H1 (cell line): ENCODE measurements around the gene TRMT6. TPM values are rescaled to one million over a fixed set of nuclear protein-coding genes. Genes with fewer than 3 reads are reported as not detected.

Experiments used
- CTCF ChIA-PET: fragments of 300-600 bp; sonication (Branson Sonifier 250); formaldehyde crosslinking; loops from one replicate; lab custom pipeline; 2021; ENCODE audit not compliant: partially characterized antibody; lab: Charles Lee
- POLR2A ChIA-PET: fragments of 300-600 bp; sonication (Branson Sonifier 250); formaldehyde crosslinking; loops from one replicate; lab custom pipeline; 2021; ENCODE audit warnings: inconsistent platforms; ENCODE audit not compliant: partially characterized antibody; lab: Charles Lee
- DNase-seq, 2 experiments: peaks; one replicate each; pipeline versions ENCODE4 v3.0.0 to v3.0.0-alpha.2; 2010 to 2022; ENCODE audit warnings: low spot score in 2 of 2, low read depth in 1 of 2, mixed read lengths in 1 of 2
- FAIRE-seq: peaks from 2 replicates; lab custom pipeline; 2011; peaks lifted over from hg19 to GRCh38; lab: Jason Lieb, UNC
- H2AFZ ChIP-seq: 2 replicates; pipeline ENCODE4 v1.8.1; 2012; ENCODE audit warnings: low read length, inconsistent platforms
- H2AK5ac ChIP-seq: 2 replicates; pipeline ENCODE4 v1.6.1; 2013; ENCODE audit warnings: low read depth, low read length
- H2BK120ac ChIP-seq: replicated peaks from 2 replicates; pipeline ENCODE3; 2013; ENCODE audit warnings: low read depth, low read length, inconsistent platforms
- H2BK12ac ChIP-seq: 2 replicates; pipeline ENCODE4 v1.6.1; 2013; ENCODE audit warnings: low read depth, low read length
- H2BK15ac ChIP-seq: 2 replicates; pipeline ENCODE4 v1.6.1; 2013; ENCODE audit warnings: low read length
- H2BK20ac ChIP-seq: 2 replicates; pipeline ENCODE4 v1.6.1; 2013; ENCODE audit warnings: low read length
- H2BK5ac ChIP-seq: 2 replicates; pipeline ENCODE4 v1.6.1; 2013; ENCODE audit warnings: low read depth, low read length
- H3K14ac ChIP-seq: 2 replicates; pipeline ENCODE4 v1.6.1; 2013; ENCODE audit warnings: inconsistent platforms; ENCODE audit not compliant: insufficient read length
- H3K18ac ChIP-seq: 2 replicates; pipeline ENCODE4 v1.6.1; 2013; ENCODE audit warnings: low read length; ENCODE audit errors: extremely low read depth
- H3K23ac ChIP-seq: 2 replicates; pipeline ENCODE4 v1.6.1; 2013; ENCODE audit warnings: inconsistent platforms; ENCODE audit not compliant: insufficient read length
- H3K23me2 ChIP-seq: 2 replicates; pipeline ENCODE4 v1.6.1; 2013; ENCODE audit warnings: low read depth, low read length
- H3K27ac ChIP-seq: 2 replicates; pipeline ENCODE4 v1.6.1; 2011; ENCODE audit warnings: low read depth, low read length, inconsistent platforms
- H3K27me3 ChIP-seq, 4 experiments: replicated peaks in 1 of 4; 1 replicate in 1 of 4; 2 replicates in 3 of 4; pipeline versions ENCODE4 v1.6.1 to v1.8.1; 2011 to 2013; ENCODE audit warnings: low read length in 3 of 4, mild to moderate bottlenecking in 3 of 4, inconsistent platforms in 2 of 4, mixed read lengths in 2 of 4, moderate library complexity in 1 of 4; ENCODE audit not compliant: control insufficient read depth in 3 of 4, insufficient read depth in 3 of 4; ENCODE audit errors: extremely low read depth in 1 of 4
- H3K36me3 ChIP-seq, 4 experiments: 2 replicates each; pipeline versions ENCODE4 v1.6.1 to v1.8.1; 2011 to 2013; ENCODE audit warnings: mild to moderate bottlenecking in 4 of 4, low read length in 3 of 4, moderate library complexity in 2 of 4, control low read depth in 1 of 4, inconsistent platforms in 1 of 4; ENCODE audit not compliant: insufficient read depth in 4 of 4, control insufficient read depth in 2 of 4
- H3K4ac ChIP-seq: replicated peaks from 2 replicates; pipeline ENCODE3; 2013; ENCODE audit warnings: low read length, low read depth, mixed read lengths, inconsistent platforms; ENCODE audit not compliant: insufficient read length
- H3K4me1 ChIP-seq, 4 experiments: replicated peaks in 1 of 4; 1 replicate in 1 of 4; 2 replicates in 3 of 4; pipeline versions ENCODE4 v1.6.1 to v1.8.1; 2011 to 2013; ENCODE audit warnings: low read length in 3 of 4, inconsistent platforms in 2 of 4, mixed read lengths in 1 of 4; ENCODE audit not compliant: insufficient read depth in 4 of 4, control insufficient read depth in 3 of 4
- H3K4me2 ChIP-seq, 2 experiments: 2 replicates each; pipeline versions ENCODE4 v1.6.1 to v1.8.1; 2011 to 2013; ENCODE audit warnings: low read depth in 2 of 2, low read length in 2 of 2, control low read depth in 1 of 2, inconsistent platforms in 1 of 2, mild to moderate bottlenecking in 1 of 2; ENCODE audit not compliant: insufficient read depth in 1 of 2
- H3K4me3 ChIP-seq, 4 experiments: fragments of 200-600, 300-600 bp in 1 of 4; sonication (generic), shearing (Covaris generic), sonication (Bioruptor Twin) in 1 of 4; 2 replicates each; pipeline versions ENCODE4 v1.5.1 to v1.8.1; 2011 to 2016; ENCODE audit warnings: low read length in 4 of 4, low read depth in 3 of 4, control low read depth in 2 of 4, inconsistent platforms in 2 of 4, mild to moderate bottlenecking in 2 of 4, mixed read lengths in 1 of 4, moderate library complexity in 1 of 4; ENCODE audit not compliant: insufficient read depth in 2 of 4; ENCODE audit errors: extremely low read depth in 1 of 4
- H3K56ac ChIP-seq: replicated peaks from 2 replicates; pipeline ENCODE3; 2013; ENCODE audit warnings: low read depth, mild to moderate bottlenecking, mixed read lengths, low read length, inconsistent platforms; ENCODE audit not compliant: insufficient read length
- H3K79me1 ChIP-seq: 2 replicates; pipeline ENCODE4 v1.6.1; 2013; ENCODE audit warnings: low read depth, low read length, control low read depth
- H3K79me2 ChIP-seq, 2 experiments: 2 replicates each; pipeline versions ENCODE4 v1.6.1 to v1.8.1; 2012 to 2013; ENCODE audit warnings: low read length in 2 of 2, mild to moderate bottlenecking in 2 of 2, inconsistent platforms in 1 of 2; ENCODE audit not compliant: insufficient read depth in 2 of 2, control insufficient read depth in 1 of 2
- H3K9ac ChIP-seq, 4 experiments: replicated peaks in 1 of 4; 1 replicate in 1 of 4; 2 replicates in 3 of 4; pipeline versions ENCODE4 v1.6.1 to v1.8.1; 2011 to 2013; ENCODE audit warnings: low read depth in 3 of 4, low read length in 3 of 4, control low read depth in 2 of 4, mild to moderate bottlenecking in 2 of 4, moderate library complexity in 2 of 4, inconsistent platforms in 1 of 4; ENCODE audit errors: extremely low read depth in 1 of 4
- H3K9me3 ChIP-seq, 2 experiments: 2 replicates each; pipeline versions ENCODE4 v1.6.1 to v1.8.1; 2012 to 2013; ENCODE audit warnings: mild to moderate bottlenecking in 2 of 2, moderate library complexity in 2 of 2, control low read depth in 1 of 2, inconsistent platforms in 1 of 2, low read depth in 1 of 2, low read length in 1 of 2, mixed read lengths in 1 of 2; ENCODE audit not compliant: insufficient read depth in 2 of 2
- H4K20me1 ChIP-seq, 2 experiments: replicated peaks in 1 of 2; 2 replicates each; pipeline versions ENCODE3 to v1.8.1; 2011 to 2013; ENCODE audit warnings: inconsistent platforms in 2 of 2, low read length in 2 of 2, mild to moderate bottlenecking in 1 of 2; ENCODE audit not compliant: insufficient read depth in 2 of 2, control insufficient read depth in 1 of 2
- H4K5ac ChIP-seq: 2 replicates; pipeline ENCODE4 v1.6.1; 2013; ENCODE audit warnings: low read length, low read depth, mixed read lengths, inconsistent platforms; ENCODE audit not compliant: insufficient read length
- H4K8ac ChIP-seq: 2 replicates; pipeline ENCODE4 v1.8.0; 2013; ENCODE audit warnings: mild to moderate bottlenecking, moderate library complexity, low read length, inconsistent platforms; ENCODE audit not compliant: insufficient read depth; ENCODE audit errors: extremely low read depth
- H4K91ac ChIP-seq: replicated peaks from 2 replicates; pipeline ENCODE3; 2013; ENCODE audit warnings: low read length, mixed read lengths, inconsistent platforms; ENCODE audit not compliant: insufficient read length
- ATF2 ChIP-seq: IDR thresholded peaks from 2 replicates; pipeline ENCODE4 v1.6.1; 2012; ENCODE audit warnings: low read length, inconsistent platforms
- CBX5 ChIP-seq: fragments of 300-800, 300-1000 bp; sonication (generic); IDR thresholded peaks from 2 replicates; pipeline ENCODE4 v1.7.1; 2016; ENCODE audit warnings: antibody characterized with exemption, low read length, low read depth
- HDAC2 ChIP-seq, 2 experiments: fragments of 300-600 bp in 1 of 2; sonication (generic) in 1 of 2; IDR thresholded peaks; 2 replicates each; pipeline ENCODE4 v1.6.1; 2011 to 2012; ENCODE audit warnings: low read depth in 2 of 2, low read length in 2 of 2, mild to moderate bottlenecking in 2 of 2, moderate library complexity in 2 of 2, borderline replicate concordance in 1 of 2, inconsistent platforms in 1 of 2
- JUND ChIP-seq: IDR thresholded peaks from 2 replicates; pipeline ENCODE4 v1.6.1; 2011; ENCODE audit warnings: mild to moderate bottlenecking, improper control_type of control experiment, low read length
- MAFK ChIP-seq: IDR thresholded peaks from 2 replicates; pipeline ENCODE4 v1.6.1; 2012; ENCODE audit warnings: low read depth, mild to moderate bottlenecking, improper control_type of control experiment, low read length
- NRF1 ChIP-seq: IDR thresholded peaks from 2 replicates; pipeline ENCODE4 v1.6.1; 2011; ENCODE audit warnings: mild to moderate bottlenecking, low read depth, low read length, improper control_type of control experiment
- POLR2A ChIP-seq, 2 experiments: IDR thresholded peaks; 1 replicate in 1 of 2; 2 replicates in 1 of 2; pipeline ENCODE4 v1.6.1; 2011; ENCODE audit warnings: low read depth in 2 of 2, low read length in 2 of 2, mild to moderate bottlenecking in 2 of 2; ENCODE audit errors: control extremely low read depth in 1 of 2
- RBBP5 ChIP-seq: IDR thresholded peaks from 2 replicates; pipeline ENCODE4 v1.7.1; 2012; ENCODE audit warnings: low read depth, mild to moderate bottlenecking, inconsistent platforms, low read length, moderate library complexity, borderline replicate concordance
- RFX5 ChIP-seq: IDR thresholded peaks from 2 replicates; pipeline ENCODE4 v1.6.1; 2011; ENCODE audit warnings: low read depth, low read length, improper control_type of control experiment, borderline replicate concordance
- TAF1 ChIP-seq: IDR thresholded peaks from 2 replicates; pipeline ENCODE4 v1.6.1; 2011; ENCODE audit warnings: mild to moderate bottlenecking, low read depth, low read length
- WGBS, 2 experiments: shearing (Covaris generic) in 1 of 2; methylation state at CpG; one replicate each; pipeline versions ENCODE4 v1.1.6 to v1.1.7; 2013 to 2015; ENCODE audit warnings: low lambda C conversion rate in 2 of 2, mixed read lengths in 2 of 2, inconsistent platforms in 1 of 2, low coverage in 1 of 2, missing lambda C conversion rate in 1 of 2; ENCODE audit not compliant: insufficient replicate concordance in 2 of 2, insufficient coverage in 1 of 2, insufficient read length in 1 of 2; ENCODE audit errors: extremely low coverage in 1 of 2, missing lambda C conversion rate in 1 of 2; 5-methylcytosine and 5-hydroxymethylcytosine counted together
- polyA plus RNA-seq, 7 experiments: library from polyadenylated mRNA; depleted of rRNA in 3 of 7; stranded (reverse) in 5 of 7; unstranded in 2 of 7; fragments of >200 nt in 5 of 7; fragments of 200-250 nt in 2 of 7; gene quantifications; 1 replicate in 5 of 7; 2 replicates in 1 of 7; 4 replicates in 1 of 7; pipeline versions ENCODE4 v1.2.1 to v1.2.3, GENCODE V29; 2011 to 2013; ENCODE audit warnings: missing spikeins in 2 of 7, mixed read lengths in 2 of 7
- total RNA-seq: library from RNA; stranded (reverse); fragmentation: NEBNext Ultra II Directional; extraction: Animal tissue kit (Norgen Biotek cat#: 25700); gene quantifications from 2 replicates; pipeline ENCODE4 v1.2.1, GENCODE V29; 2021
- TF ChIP-seq, protein P1 (sequence below): IDR thresholded peaks from 2 replicates; pipeline ENCODE4 v1.6.1; 2012; ENCODE audit warnings: inconsistent platforms

TRMT6 gene
- total and polyA plus RNA-seq, 2 of the 8 experiments (the other 6 are each of a cell fraction or from before 2014, with no cell fraction given): 6.9 to 23.3 TPM

DNA sequence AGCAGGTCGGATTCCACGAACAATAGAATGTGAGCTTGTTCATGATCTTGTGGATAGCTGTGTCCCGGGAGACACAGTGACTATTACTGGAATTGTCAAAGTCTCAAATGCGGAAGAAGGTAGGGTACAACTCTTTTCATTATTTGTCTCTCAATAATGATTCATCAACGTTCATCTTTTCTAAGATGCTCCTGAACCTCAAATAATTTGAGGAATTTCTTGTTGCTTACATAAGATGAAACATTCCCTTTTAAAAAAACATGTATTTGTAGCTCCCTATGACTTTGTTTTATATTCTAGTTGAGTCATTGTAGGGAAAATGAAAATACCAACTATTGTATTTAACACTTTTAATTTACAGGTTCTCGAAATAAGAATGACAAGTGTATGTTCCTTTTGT lies 17.1 kb upstream of the TRMT6 start:
- H2BK12ac ChIP-seq: no peak overlapping the region
- H3K9me3 ChIP-seq: no peaks in the 10 kb centered on the region
- H2BK5ac ChIP-seq: no peak overlapping the region
- H2AFZ ChIP-seq: no peak overlapping the region
- peaks cover 0 to 14% (median 4%) of the 10 kb centered on the region in 4 experiments; a peak in 2 of 7 replicates for H3K4me1 ChIP-seq
- H2BK15ac ChIP-seq: no peak overlapping the region
- H3K36me3 ChIP-seq: peaks cover 0 to 56% (median 28%) of the 10 kb centered on the region in 4 experiments; a peak in 7 of 8 replicates
- WGBS, 2 experiments: 93% methylated on average over 6 of the region's 6 CpGs; no CpG with 5 or more reads in 1 of the 2 experiments
- peaks cover 13 to 54% (median 34%) of the 10 kb centered on the region in 4 experiments for H3K27me3 ChIP-seq
- POLR2A ChIA-PET: no interaction called here
- H3K4me3 ChIP-seq: no peak overlapping the region
- H2BK20ac ChIP-seq: no peak overlapping the region
- no peak overlapping the region for H3K27ac ChIP-seq
- FAIRE-seq (no peak), DNase-seq (no peak)
- H3K18ac ChIP-seq: no peak overlapping the region
- H4K91ac ChIP-seq: no peak overlapping the region
- no peaks in the 10 kb centered on the region for H3K79me1 ChIP-seq
- no peak overlapping the region for H4K5ac ChIP-seq
- H4K20me1 ChIP-seq: peaks cover 25 to 37% of the 10 kb centered on the region in 2 experiments
- no peaks in the 10 kb centered on the region for H3K23me2 ChIP-seq
- no peak overlapping the region for H3K9ac ChIP-seq
- H3K23ac ChIP-seq: no peak overlapping the region
- H2AK5ac ChIP-seq: no peak overlapping the region
- no peak overlapping the region for H4K8ac ChIP-seq
- H3K79me2 ChIP-seq: no peaks in the 10 kb centered on the region
- H3K56ac ChIP-seq: no peak overlapping the region
- H3K4me2 ChIP-seq: no peak overlapping the region
- H2BK120ac ChIP-seq: no peak overlapping the region
- CTCF ChIA-PET: interaction anchor here (0.9 kb wide), 1 partner anchor 27 kb away, joined by 3 read pairs; no protein-coding TSS in a partner anchor
- H3K14ac ChIP-seq: no peak overlapping the region
- no peak overlapping the region for H3K4ac ChIP-seq
- TF ChIP-seq HDAC2 (IDR thresholded peaks at IDR 0.05; ENCODE audit: borderline replicate concordance in 1 of 2, low read depth in 2 of 2, low read length in 2 of 2) (no peak), POLR2A (IDR thresholded peaks at IDR 0.05; ENCODE audit: control extremely low read depth in 1 of 2, low read depth in 2 of 2, low read length in 2 of 2) (no peak), RFX5 (no peak), JUND (no peak), RBBP5 (no peak), NRF1 (no peak), TAF1 (no peak), MAFK (no peak), CBX5 (no peak), ATF2 (no peak)
- TF ChIP-seq, protein P1, sequence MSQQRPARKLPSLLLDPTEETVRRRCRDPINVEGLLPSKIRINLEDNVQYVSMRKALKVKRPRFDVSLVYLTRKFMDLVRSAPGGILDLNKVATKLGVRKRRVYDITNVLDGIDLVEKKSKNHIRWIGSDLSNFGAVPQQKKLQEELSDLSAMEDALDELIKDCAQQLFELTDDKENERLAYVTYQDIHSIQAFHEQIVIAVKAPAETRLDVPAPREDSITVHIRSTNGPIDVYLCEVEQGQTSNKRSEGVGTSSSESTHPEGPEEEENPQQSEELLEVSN: no peak
